ENCODE data around the gene DPPA3. TPM values are rescaled to one million over a fixed set of nuclear protein-coding genes. Genes with fewer than 3 reads are reported as not detected.
A peak's percentile ranks its signal among the peaks of the same experiment; 100 is the strongest.

DPPA3 gene
- total and polyA plus RNA-seq, 9 donors: 1.3 TPM; not detected in 8

- Histone ChIP-seq H3K9me3 (no peaks in the 10 kb centered on the region), H3K4me1 (ENCODE audit: insufficient read depth) (no peaks in the 10 kb centered on the region), H3K36me3 (no peaks in the 10 kb centered on the region), H3K27ac (no peak within 1 kb of the TSS), H3K27me3 (no peaks in the 10 kb centered on the region), H3K4me3 (no peak within 1 kb of the TSS)
- no peak for TF ChIP-seq POLR2A (IDR thresholded peaks at IDR 0.05)
- TF ChIP-seq EP300 (IDR thresholded peaks at IDR 0.05): no peak
- no peak for TF ChIP-seq CTCF (IDR thresholded peaks at IDR 0.05)
- DNase-seq: peak in 1 of 5 donors; percentile 20
- intact Hi-C loops (cut with DNase I): no loop called here
- 39 to 43% (median 39%) methylated on average over 7 of the region's 7 CpGs for WGBS, 3 donors
These were observed 15.6 kb upstream of the DPPA3 start, which contains the start of gene GDF3 for GRCh38 chr12:7695566-7696197. Gene GDF3, minus strand, starts transcription at chr12:7695775. Its CDS starts 47 bp downstream, at chr12:7695728.

- intact Hi-C loops (cut with DNase I): no loop called here
- Histone ChIP-seq H3K27ac (no peak overlapping the region), H3K4me1 (ENCODE audit: insufficient read depth) (no peaks in the 10 kb centered on the region), H3K9me3 (no peaks in the 10 kb centered on the region), H3K4me3 (no peak overlapping the region), H3K36me3 (no peaks in the 10 kb centered on the region), H3K27me3 (no peaks in the 10 kb centered on the region)
- no peak for DNase-seq
- no peak for TF ChIP-seq POLR2A (IDR thresholded peaks at IDR 0.05)
- TF ChIP-seq CTCF (IDR thresholded peaks at IDR 0.05): no peak
- no peak for TF ChIP-seq EP300 (IDR thresholded peaks at IDR 0.05)
- WGBS, 3 donors: 85 to 88% (median 85%) methylated on average over 29 of the region's 29 CpGs
These were observed 5.4 kb upstream of the DPPA3 start for GRCh38 chr12:7705846-7706245.

- Histone ChIP-seq H3K4me1 (ENCODE audit: insufficient read depth) (no peaks in the 10 kb centered on the region), H3K4me3 (no peak overlapping the region), H3K36me3 (no peaks in the 10 kb centered on the region), H3K27me3 (no peaks in the 10 kb centered on the region), H3K27ac (no peak overlapping the region), H3K9me3 (no peaks in the 10 kb centered on the region)
- intact Hi-C loops (cut with DNase I): no loop called here
- 59 to 75% (median 59%) methylated on average over 8 of the region's 8 CpGs for WGBS, 3 donors
- no peak for TF ChIP-seq EP300 (IDR thresholded peaks at IDR 0.05)
- TF ChIP-seq CTCF (IDR thresholded peaks at IDR 0.05): no peak
- no peak for TF ChIP-seq POLR2A (IDR thresholded peaks at IDR 0.05)
- DNase-seq: no peak
These were observed 1.1 kb upstream of the DPPA3 start for GRCh38 chr12:7709969-7710675.

DNA sequence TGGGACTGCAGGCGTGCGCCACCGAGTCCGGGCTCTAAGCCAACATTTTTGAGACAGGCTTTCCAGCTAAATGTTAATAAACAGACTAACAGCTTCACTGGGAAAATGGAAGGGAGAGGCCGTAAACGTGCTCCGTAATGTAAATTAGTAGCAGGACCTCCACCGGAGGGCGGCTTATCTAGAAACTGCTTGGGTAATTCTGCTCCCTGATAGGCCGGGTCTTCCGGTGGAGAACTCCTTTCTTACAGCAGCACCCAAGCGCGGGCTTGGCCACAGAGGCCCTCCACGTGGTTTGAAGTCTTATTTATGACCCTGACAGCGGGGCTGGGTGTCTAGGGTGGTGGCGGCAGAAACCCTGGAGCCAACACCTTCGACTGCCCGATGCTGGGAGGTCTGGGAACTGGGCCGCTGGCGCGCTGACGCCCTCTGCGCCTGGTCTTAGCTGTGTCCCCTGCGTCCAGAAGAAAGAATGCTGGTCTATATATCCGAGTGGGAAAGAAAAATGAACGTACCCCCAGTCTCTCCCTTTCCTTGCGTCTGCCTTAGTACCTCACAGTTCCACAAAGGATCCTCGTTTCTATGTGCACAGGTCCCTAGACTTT lies 1.7 kb downstream of the DPPA3 start:
- H3K9me3 ChIP-seq: no peaks in the 10 kb centered on the region
- no peak for DNase-seq
- H3K36me3 ChIP-seq: no peaks in the 10 kb centered on the region
- no peaks in the 10 kb centered on the region for H3K4me1 ChIP-seq (ENCODE audit: insufficient read depth)
- TF ChIP-seq CTCF (IDR thresholded peaks at IDR 0.05): no peak
- no peak overlapping the region for H3K27ac ChIP-seq
- no peaks in the 10 kb centered on the region for H3K27me3 ChIP-seq
- intact Hi-C loops (cut with DNase I): no loop called here
- 88 to 93% (median 91%) methylated on average over 28 of the region's 28 CpGs for WGBS, 3 donors
- H3K4me3 ChIP-seq: no peak overlapping the region

Data from ovary (tissue), 9 donors.